Upper lobe of left lung (tissue), 6 donors: ENCODE results near the gene GALK1. TPM values are rescaled to one million over a fixed set of nuclear protein-coding genes. Genes with fewer than 3 reads are reported as not detected.
A peak's percentile ranks its signal among the peaks of the same experiment; 100 is the strongest.
"Not testable (repeated sequence)": the region's sequence is repeated elsewhere in the genome, so short reads cannot be mapped to it uniquely, and the experiment has no call there.

Source experiments
- ATAC-seq, 2 donors: fragments of 200-7000 bp; cut with Tn5 transposase; one replicate each; pipeline ENCODE4 v1.9.1; 2022; ENCODE audit warnings: mild to moderate bottlenecking in 2 of 2, moderate library complexity in 2 of 2; ENCODE audit not compliant: low FRiP score in 2 of 2
- DNase-seq, 2 donors: peaks; one replicate each; pipeline ENCODE4 v3.0.0-alpha.2; 2019 to 2020
- H3K27ac ChIP-seq, 4 donors: fragments of 200-600 bp; sonication (generic); one replicate each; pipeline ENCODE4 v1.5.1; 2016 to 2019
- H3K27me3 ChIP-seq, 4 donors: fragments of 200-600 bp; sonication (generic); one replicate each; pipeline ENCODE4 v1.5.1; 2017 to 2019
- H3K36me3 ChIP-seq, 4 donors: fragments of 200-600 bp; sonication (generic); one replicate each; pipeline ENCODE4 v1.5.1; 2016 to 2019
- H3K4me1 ChIP-seq, 4 donors: fragments of 200-600 bp; sonication (generic); one replicate each; pipeline ENCODE4 v1.5.1; 2018 to 2019
- H3K4me3 ChIP-seq, 4 donors: fragments of 200-600 bp; sonication (generic); one replicate each; pipeline ENCODE4 v1.5.1; 2017 to 2019; ENCODE audit warnings: mild to moderate bottlenecking in 2 of 4, moderate library complexity in 1 of 4
- H3K9me3 ChIP-seq, 4 donors: fragments of 200-600 bp; sonication (generic); one replicate each; pipeline ENCODE4 v1.5.1; 2018 to 2019
- EP300 ChIP-seq, 4 donors: sonication (generic); formaldehyde crosslinking; IDR thresholded peaks; one replicate each; pipeline ENCODE4 v1.5.1; 2017; ENCODE audit warnings: antibody characterized with exemption in 4 of 4, control low read depth in 2 of 4
- POLR2A ChIP-seq, 4 donors: fragments of 450-650 bp; IDR thresholded peaks; one replicate each; pipeline ENCODE4 v1.5.1; 2016 to 2017; ENCODE audit warnings: antibody characterized with exemption in 4 of 4, mild to moderate bottlenecking in 2 of 4
- POLR2AphosphoS5 ChIP-seq, 2 donors: sonication (generic); formaldehyde crosslinking; IDR thresholded peaks; one replicate each; pipeline ENCODE4 v1.5.1; 2017; ENCODE audit warnings: antibody characterized with exemption in 2 of 2
- WGBS, 2 donors: methylation state at CpG; one replicate each; pipeline ENCODE4 v1.1.5; 2017 to 2018; 5-methylcytosine and 5-hydroxymethylcytosine counted together
- total RNA-seq, 6 donors: library from RNA; depleted of rRNA in 4 of 6; stranded (reverse); fragments of >200 nt in 4 of 6; gene quantifications; one replicate each; pipeline versions ENCODE4 v1.1.0 to v1.2.1, GENCODE V29; 2016 to 2021
- TF ChIP-seq, protein P1 (sequence below), 6 experiments: fragments of 450-650 bp in 4 of 6; fragments of 200-600 bp in 2 of 6; sonication (generic) in 2 of 6; IDR thresholded peaks; one replicate each; pipeline ENCODE4 v1.5.1; 2016 to 2019; ENCODE audit warnings: antibody characterized with exemption in 6 of 6
- donor health status: DM: no; HTN: no; CAD: no; lungs with moderate emphysema.
- donor health status: DM: no; HTN: yes; CAD: no; lungs with severe emphysema.

GALK1 gene
- total RNA-seq, 6 donors from 2014 or later, result 18.9 to 65.7 (median 40.6) TPM

DNA sequence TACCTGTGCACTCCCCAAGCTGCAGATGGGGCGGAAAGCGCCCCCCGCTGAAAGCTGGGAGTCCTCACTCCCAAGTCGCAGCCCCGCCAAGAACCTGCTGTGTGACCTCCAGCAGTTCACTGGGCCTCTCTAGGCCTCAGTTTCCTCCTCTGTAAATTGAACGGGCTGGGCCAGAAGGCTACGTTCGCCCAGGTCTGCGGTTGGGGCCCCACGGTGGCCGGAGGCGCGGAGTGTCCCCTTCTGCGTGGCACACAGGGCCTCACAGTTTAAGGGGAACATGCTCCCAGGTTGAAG lies 628 bp downstream of the GALK1 start:
- Histone ChIP-seq H3K36me3 (peaks cover 0 to 14% (median 5%) of the 10 kb centered on the region in 4 donors), H3K27ac (peak overlapping the region; percentile 83 to 92 (median 88)), H3K9me3 (no peaks in the 10 kb centered on the region), H3K4me1 (peaks cover 17 to 33% (median 20%) of the 10 kb centered on the region in 4 donors), H3K27me3 (no peaks in the 10 kb centered on the region), H3K4me3 (peak overlapping the region; percentile 40 to 77 (median 69))
- ATAC-seq (no peak), DNase-seq (no peak)
- 11 to 40% methylated on average over 4 to 11 of the region's 14 CpGs for WGBS, 2 donors
- TF ChIP-seq EP300 (IDR thresholded peaks at IDR 0.05), result no peak
- TF ChIP-seq, protein P1, sequence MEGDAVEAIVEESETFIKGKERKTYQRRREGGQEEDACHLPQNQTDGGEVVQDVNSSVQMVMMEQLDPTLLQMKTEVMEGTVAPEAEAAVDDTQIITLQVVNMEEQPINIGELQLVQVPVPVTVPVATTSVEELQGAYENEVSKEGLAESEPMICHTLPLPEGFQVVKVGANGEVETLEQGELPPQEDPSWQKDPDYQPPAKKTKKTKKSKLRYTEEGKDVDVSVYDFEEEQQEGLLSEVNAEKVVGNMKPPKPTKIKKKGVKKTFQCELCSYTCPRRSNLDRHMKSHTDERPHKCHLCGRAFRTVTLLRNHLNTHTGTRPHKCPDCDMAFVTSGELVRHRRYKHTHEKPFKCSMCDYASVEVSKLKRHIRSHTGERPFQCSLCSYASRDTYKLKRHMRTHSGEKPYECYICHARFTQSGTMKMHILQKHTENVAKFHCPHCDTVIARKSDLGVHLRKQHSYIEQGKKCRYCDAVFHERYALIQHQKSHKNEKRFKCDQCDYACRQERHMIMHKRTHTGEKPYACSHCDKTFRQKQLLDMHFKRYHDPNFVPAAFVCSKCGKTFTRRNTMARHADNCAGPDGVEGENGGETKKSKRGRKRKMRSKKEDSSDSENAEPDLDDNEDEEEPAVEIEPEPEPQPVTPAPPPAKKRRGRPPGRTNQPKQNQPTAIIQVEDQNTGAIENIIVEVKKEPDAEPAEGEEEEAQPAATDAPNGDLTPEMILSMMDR (IDR thresholded peaks at IDR 0.05), result peak in 1 of 6 experiments; percentile 82
- no peak for TF ChIP-seq POLR2AphosphoS5 (IDR thresholded peaks at IDR 0.05)
- no peak for TF ChIP-seq POLR2A (IDR thresholded peaks at IDR 0.05)

DNA sequence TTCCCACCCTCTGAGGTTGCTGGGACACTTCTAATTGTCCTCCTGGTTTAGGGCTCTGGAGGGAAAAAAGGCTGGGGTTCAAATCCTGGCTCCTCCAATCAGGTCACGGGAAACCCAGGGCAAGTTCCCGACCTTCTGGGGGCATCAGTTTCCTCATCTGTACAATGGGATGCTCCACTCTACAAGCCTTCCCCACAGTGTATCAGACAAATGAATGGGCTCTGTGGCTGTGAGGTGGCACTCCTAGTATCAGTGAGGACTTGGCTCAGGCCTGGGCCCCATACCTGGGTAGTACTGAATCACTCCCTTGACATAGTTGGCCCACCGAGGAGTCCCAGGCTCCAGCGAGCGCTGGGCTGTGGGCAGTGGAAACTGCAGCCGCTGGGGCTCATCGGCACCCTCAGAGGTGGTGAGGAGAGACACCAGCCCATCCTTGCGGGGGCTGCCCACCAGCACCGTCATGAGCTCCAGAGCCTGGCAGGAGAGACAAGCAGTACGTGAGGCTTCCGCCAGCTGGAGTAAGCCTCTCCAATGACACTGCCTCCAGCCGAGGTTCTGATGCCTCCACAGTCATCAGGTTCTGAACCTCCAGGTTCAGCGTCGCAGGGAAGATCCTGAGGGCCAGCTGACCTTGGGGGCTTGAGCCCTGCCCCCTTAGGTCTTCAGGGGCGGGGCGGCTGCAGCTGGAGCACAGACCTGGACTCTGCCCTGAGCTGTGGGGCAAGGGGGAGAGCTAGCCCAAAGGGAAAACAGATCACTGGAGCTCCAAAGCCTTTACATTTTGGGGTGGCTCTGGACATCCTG lies 1.2 kb downstream of the GALK1 start:
- H3K9me3 ChIP-seq, result no peaks in the 10 kb centered on the region
- 77 to 91% methylated on average over 4 to 16 of the region's 16 CpGs for WGBS, 2 donors
- TF ChIP-seq EP300 (IDR thresholded peaks at IDR 0.05) (no peak), POLR2A (IDR thresholded peaks at IDR 0.05) (no peak), POLR2AphosphoS5 (IDR thresholded peaks at IDR 0.05) (no peak)
- TF ChIP-seq, protein P1 (IDR thresholded peaks at IDR 0.05), result no peak
- no peak for DNase-seq
- H3K4me1 ChIP-seq, result peaks cover 17 to 30% (median 20%) of the 10 kb centered on the region in 4 donors
- no peaks in the 10 kb centered on the region for H3K27me3 ChIP-seq
- peak overlapping the region; percentile 40 to 77 (median 69) for H3K4me3 ChIP-seq
- peaks cover 3 to 19% (median 8%) of the 10 kb centered on the region in 4 donors for H3K36me3 ChIP-seq
- no peak for ATAC-seq
- peak overlapping the region; percentile 83 to 92 (median 88) for H3K27ac ChIP-seq

DNA sequence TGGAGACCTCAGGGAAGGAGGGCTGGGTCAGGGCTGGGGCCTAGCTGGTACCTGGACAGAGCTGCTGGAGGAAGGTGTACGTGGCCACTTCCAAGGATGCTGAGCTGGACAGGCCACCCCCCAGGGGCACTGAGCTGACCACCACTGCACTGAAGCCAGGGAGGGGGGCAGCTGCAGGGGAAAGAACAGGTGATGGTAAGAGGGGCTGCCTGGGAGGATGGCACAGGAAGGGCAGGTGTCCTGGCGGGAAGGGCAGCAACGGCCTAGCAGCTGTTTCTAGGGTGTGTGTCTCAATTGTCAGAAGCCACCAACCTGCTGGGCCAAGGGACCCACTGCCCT lies 1.8 kb downstream of the GALK1 start:
- 90 to 96% methylated on average over 3 of the region's 3 CpGs for WGBS, 2 donors
- H3K27ac ChIP-seq, result no peak overlapping the region
- H3K27me3 ChIP-seq, result no peaks in the 10 kb centered on the region
- ATAC-seq (no peak), DNase-seq (no peak)
- TF ChIP-seq EP300 (IDR thresholded peaks at IDR 0.05), result no peak
- no peak for TF ChIP-seq POLR2A (IDR thresholded peaks at IDR 0.05)
- no peak for TF ChIP-seq POLR2AphosphoS5 (IDR thresholded peaks at IDR 0.05)
- TF ChIP-seq, protein P1 (IDR thresholded peaks at IDR 0.05), result no peak
- H3K9me3 ChIP-seq, result no peaks in the 10 kb centered on the region
- peak overlapping the region in 1 of 4 donors; percentile 77 for H3K4me3 ChIP-seq
- peaks cover 17 to 30% (median 20%) of the 10 kb centered on the region in 4 donors for H3K4me1 ChIP-seq
- peaks cover 3 to 24% (median 12%) of the 10 kb centered on the region in 4 donors for H3K36me3 ChIP-seq

DNA sequence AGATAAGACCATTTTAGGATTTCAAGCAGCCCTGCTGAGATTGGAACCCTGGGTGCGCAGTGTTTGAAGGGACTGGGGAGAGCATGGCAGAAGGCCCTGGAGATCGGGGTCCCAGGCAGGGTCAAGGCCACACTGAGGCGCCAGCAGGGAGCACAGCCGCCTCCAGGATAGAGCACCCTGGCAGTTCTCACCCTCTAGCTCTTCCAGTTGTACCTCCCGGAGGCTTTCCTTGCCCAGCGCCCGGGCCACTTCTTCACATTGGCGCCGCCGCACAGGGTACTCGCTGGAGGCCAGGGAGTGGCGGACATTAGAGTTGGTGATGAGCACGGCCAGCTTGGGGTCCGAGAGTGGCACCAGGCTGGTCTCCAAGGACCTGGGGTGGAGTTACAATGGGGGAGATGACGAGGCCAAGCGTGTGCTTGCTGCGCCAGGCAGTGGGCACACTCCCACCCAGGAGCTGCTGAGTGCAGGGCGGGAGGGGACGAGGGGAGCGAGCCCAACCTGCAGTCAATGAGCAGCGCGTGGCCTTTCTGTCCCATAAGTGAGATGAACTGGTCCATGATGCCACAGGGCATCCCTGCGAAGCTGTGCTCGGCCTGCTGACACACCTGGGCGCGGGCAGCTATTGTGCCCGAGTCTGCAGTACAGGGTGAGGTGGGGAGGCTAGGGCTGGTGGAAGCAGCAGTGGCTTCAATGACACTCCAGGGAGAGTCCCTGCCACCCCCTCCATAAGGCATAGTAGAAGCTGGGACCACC lies 2.3 kb downstream of the GALK1 start:
- TF ChIP-seq POLR2AphosphoS5 (IDR thresholded peaks at IDR 0.05), result no peak
- TF ChIP-seq, protein P1 (IDR thresholded peaks at IDR 0.05), result no peak
- TF ChIP-seq POLR2A (IDR thresholded peaks at IDR 0.05), result no peak
- no peak for TF ChIP-seq EP300 (IDR thresholded peaks at IDR 0.05)
- ATAC-seq (no peak), DNase-seq (no peak)
- H3K27me3 ChIP-seq, result no peaks in the 10 kb centered on the region
- H3K4me1 ChIP-seq, result peaks cover 17 to 30% (median 20%) of the 10 kb centered on the region in 4 donors
- H3K4me3 ChIP-seq, result no peak overlapping the region
- H3K27ac ChIP-seq, result no peak overlapping the region
- H3K36me3 ChIP-seq, result peaks cover 3 to 29% (median 17%) of the 10 kb centered on the region in 4 donors
- no peaks in the 10 kb centered on the region for H3K9me3 ChIP-seq
- 95% methylated on average over 27 of the region's 27 CpGs for WGBS, 2 donors

DNA sequence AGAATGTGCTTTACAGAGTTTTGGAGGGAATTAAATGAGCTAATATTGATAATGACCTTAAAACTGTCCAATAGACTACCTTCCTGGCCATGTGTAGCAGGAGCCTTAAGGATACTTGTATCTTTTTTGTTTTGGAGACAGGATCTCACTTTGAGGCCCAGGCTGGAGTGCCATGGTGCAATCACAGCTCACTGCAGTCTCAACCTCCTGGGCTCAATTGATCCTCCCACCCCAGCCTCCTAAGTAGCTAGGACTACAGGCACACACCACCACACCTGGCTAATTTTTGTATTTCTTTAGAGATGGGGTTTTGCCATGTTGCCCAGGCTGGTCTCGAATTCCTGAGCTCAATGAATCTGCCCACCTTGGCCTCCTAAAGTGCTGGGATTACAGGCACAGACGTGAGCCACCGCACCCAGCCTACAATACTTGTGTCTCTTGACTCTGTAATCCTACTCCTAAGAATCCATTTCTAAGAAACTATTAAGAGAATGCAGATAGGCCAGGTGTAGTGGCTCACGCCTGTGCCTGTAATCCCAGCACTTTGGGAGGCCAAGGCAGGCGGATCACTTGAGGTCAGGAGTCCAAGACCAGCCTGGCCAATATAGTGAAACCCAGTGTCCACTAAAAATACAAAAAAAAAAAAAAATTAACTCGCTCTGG lies 4.9 kb downstream of the GALK1 start:
- not testable (repeated sequence) for H3K9me3 ChIP-seq, DNase-seq, H3K27me3 ChIP-seq, ATAC-seq, H3K4me3 ChIP-seq
- 82 to 88% methylated on average over 5 to 6 of the region's 6 CpGs for WGBS, 2 donors
- Histone ChIP-seq H3K4me1 (peaks cover 9 to 28% (median 16%) of the 10 kb centered on the region in 4 donors), H3K27ac (peak overlapping the region in 1 of 4 donors; percentile 29), H3K36me3 (peaks cover 3 to 44% (median 19%) of the 10 kb centered on the region in 4 donors)
